Activated T-helper 1 cell treated with Interleukin-2 at 50 U/mL for 16 hours (primary cell): ENCODE data around the gene AEBP1.

Experiments used
- DNase-seq: peaks from one replicate; pipeline ENCODE4 v3.0.0-alpha.2; 2020; ENCODE audit warnings: low read depth

The AEBP1 gene

GRCh38 chr7:44143646-44144250, 39.6 kb downstream of the AEBP1 start:
- DNase-seq = no peak

DNA sequence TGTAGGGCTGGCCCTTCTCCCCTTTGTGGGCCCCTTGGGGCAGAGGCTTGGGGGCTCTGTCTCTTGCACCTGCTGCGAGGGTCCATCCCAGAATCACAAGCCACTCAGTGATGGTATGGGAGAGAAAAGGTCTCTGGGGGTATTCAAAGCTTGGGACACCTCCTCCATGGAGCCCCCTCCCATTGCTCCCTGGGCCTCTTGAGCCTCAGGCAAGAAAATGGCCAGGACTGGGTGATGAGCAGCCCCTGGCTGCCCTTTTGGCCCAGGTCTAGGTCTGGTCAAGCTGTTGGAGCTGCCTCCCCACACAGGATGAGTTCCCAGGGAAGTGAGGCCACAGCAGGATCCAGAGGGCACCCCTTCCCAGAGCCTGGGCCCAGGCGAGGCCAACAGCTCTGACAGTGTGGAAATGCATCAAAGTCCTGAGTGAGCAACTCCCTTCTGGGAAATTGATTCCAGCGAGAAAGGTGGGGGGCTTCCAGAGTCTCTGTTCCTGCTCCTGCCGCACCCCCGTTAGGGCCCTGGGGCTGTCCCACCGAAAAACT, 40.4 kb downstream of the AEBP1 start:
- no peak for DNase-seq

DNA sequence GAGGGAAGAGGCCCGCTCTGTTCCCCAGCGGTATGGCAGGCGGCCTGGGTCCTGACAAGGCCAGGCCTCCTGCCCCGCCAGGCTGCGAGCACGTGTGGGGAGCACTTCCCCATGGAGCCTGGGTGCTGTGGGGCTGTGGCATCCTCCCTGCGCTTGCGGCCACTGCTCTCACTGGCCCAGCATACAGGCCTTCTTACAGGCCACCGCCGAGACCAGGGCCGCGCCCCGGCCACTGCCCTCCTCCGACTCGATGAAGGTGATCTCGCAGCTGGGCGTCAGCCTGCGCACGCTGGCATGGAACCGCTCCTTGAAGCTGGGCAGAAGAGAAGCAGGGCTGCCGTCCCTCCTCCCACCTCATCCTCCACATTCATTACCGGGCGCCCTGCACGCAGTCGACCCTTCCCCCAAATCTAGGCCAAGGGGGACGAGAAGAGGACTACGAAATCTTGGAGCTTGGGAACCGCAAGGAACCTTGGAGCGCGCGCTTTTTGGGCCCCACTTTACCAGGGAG, 40.9 kb downstream of the AEBP1 start:
- no peak for DNase-seq

GRCh38 chr7:44145479-44145968, 41.4 kb downstream of the AEBP1 start:
- peak; percentile 29 for DNase-seq

DNA sequence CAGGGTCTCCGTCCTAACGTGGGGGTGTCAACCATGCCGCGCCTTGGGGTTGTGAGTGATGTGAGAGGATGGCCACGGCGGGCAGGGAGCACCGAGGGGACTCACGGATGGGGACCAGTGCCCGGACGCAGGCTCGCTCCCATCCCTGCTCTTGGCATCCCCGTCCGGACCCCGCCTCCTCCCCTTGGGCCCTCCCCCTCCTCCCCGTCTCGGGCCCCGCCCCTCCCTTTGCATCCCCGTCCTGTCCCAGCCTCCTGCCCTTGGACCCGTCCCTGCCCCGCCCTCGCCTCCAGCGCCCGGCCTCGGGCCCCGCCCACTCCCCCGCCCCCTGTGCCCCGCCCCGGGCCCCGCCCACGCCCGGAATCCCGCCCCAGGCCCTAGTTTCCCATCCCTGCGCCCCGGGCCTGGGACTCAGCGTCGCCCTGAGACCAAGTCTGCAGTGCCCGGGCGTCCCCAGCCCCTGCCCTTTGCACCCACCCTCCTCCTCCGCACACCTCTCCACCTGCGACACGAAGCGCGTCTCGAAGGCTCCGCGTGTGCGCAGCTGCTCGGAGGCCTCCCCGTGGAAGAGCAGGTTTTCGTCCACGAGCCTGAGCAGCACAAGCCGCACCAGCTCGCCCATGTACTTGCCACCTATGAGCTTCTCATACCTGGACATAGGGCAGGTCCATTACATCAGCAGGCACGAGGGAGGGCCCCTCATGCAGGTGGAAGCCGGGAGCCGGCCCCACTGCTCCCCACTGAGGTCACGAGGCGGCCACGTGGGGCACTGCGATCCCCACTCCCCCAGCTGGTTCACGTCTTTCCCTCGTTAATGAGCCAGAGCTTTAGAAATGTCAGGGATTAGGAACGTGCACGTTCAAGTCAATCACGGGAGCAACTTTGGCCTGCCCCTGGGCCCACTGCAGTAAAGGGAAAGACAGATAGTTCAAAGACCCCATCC, 42.1 kb downstream of the AEBP1 start:
- peak; percentile 58 for DNase-seq

DNA sequence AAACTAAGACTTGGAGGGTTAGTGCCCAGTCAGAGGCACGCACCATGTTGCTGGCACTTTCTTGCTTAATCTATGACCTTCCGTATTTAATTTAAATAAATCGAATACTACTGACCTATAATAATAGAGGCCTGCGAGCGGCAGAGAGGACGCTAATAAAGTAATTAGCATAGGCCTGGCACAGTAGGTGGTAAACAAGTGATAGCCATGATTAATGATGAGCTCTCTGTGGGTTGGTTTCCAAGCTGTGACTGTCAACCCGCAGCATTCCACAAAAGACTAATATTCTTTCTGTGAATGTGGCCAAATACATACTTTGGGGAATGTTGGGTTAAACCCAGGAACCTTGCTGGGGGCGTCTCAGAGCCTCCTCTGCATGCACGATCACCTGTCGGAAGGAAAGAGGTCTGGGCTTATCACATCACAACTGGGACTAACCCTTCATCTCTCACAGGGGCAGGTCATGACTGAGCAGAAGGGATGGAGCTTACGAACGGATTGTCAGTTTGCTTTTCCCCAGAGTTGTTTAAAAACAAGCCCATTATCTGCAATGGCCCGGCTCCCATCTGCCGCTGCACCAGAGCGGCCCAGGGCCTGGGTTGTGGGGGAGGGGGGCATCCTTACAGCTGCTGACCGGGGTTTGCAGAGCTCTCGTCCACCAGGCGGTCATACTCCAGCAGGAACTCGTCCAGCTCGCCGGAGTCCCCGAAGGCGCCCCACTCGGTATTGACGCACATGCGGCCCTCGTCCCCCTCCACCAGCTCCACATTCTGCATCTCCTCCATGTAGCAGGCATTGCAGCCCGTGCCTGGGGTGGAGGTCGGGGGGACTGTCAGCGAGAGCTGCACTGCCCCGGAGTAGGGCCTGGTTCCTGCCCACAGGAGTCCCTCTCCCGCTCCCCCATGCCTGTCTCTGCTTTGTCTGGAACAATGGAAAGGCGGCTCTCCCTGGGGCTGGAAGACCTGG, 43.2 kb downstream of the AEBP1 start:
- DNase-seq = no peak

DNA sequence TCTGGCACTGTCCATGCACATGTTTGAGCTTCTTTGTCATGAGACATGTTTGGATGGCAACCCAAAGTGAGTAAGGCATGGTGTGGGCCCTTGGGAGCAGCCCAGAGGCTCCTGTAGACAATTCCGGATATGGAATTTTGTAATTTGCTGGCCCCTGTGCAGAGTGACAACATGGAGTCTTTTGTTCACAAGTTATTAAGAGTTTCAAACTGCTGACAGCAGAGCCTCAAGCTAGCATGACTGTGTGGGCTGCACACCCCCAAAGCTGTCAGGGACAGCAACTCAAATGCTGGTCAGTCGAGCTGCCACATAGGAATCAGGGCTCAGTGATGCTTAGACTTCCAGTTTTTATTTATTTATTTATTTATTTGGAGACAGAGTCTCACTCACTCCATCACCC, 44.0 kb downstream of the AEBP1 start:
- DNase-seq = no peak

- DNase-seq = no peak
These were observed 44.9 kb downstream of the AEBP1 start for GRCh38 chr7:44148961-44149536.

DNA sequence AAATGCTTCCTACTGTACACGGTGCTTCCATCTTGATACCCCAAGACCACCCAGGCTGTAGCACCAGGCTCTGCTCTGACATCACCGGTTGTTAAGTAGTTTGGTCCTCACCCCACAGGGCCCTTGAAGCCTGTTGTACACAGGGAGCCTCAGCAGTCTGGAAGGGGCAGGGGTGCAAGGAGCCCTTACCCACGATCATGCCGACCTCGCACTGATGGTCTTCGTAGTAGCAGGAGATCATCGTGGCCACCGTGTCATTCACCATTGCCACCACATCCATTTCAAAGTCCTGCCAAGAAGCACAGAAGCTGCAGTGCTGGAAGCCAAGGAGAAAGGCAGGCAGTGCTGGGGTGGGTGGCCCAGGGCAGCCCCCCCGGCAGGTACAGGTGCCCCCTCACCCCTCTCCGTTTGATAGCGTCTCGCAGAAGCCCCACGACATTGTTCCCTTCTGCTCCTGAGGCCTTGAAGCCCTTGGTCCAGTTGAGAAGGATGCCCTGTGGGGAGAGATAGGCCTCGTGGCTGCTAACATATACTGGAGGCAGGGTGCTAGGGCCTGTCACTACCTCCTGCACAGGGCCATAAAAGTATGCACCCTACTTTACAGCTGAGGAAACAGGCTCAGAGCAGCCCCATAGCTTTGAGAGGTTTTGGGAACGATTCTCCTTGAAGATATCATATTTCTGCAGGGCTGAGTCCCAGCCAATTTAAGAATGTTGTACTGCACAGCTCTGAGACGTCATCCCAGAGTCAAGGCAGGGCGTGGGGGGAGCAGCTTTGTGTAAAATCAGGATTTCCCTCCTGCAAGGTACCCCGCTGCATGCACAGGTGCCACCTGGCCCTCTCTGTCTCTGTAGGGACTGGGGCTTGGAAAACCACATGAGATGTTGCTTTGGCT, 45.7 kb downstream of the AEBP1 start:
- DNase-seq = no peak

DNA sequence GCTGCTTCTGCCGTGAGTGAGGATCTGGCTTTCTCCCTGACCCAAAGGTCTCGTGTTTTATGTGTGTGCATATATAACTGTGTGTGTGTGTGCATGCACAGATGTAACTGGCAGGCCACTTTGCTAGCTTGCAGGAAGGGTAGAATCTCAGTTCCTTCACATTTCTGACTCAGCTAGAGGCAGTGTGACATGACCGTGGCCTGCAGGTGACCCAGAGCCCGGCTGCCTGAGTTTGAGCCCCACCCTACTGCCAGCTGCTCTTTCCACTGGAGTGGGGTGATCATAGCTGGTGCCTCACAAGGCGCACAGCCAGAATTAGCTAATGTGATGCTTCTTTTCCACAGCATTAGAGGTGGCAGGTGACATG, 46.3 kb downstream of the AEBP1 start:
- no peak for DNase-seq

- no peak for DNase-seq
These were observed 47.1 kb downstream of the AEBP1 start for GRCh38 chr7:44150966-44151941.

DNA sequence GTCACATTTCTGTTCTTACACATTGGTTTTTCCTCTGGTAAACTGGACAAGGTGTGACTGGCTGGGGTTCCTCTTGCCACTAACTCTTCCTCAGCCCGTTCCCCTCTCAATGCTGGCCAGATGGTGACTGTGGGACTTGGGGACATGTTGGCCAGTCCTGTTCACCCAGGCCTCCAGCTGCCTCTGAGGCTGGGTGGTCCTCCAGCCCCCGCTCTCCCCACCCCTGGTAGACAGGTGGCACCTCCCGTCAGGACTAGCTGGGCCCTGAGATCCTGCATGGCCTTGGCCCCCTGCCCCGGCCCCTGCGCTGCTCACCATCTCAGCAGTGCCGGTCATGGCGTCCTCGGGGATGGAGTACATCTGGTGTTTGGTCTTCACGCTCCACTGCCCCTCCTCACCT, 47.8 kb downstream of the AEBP1 start:
- no peak for DNase-seq

DNA sequence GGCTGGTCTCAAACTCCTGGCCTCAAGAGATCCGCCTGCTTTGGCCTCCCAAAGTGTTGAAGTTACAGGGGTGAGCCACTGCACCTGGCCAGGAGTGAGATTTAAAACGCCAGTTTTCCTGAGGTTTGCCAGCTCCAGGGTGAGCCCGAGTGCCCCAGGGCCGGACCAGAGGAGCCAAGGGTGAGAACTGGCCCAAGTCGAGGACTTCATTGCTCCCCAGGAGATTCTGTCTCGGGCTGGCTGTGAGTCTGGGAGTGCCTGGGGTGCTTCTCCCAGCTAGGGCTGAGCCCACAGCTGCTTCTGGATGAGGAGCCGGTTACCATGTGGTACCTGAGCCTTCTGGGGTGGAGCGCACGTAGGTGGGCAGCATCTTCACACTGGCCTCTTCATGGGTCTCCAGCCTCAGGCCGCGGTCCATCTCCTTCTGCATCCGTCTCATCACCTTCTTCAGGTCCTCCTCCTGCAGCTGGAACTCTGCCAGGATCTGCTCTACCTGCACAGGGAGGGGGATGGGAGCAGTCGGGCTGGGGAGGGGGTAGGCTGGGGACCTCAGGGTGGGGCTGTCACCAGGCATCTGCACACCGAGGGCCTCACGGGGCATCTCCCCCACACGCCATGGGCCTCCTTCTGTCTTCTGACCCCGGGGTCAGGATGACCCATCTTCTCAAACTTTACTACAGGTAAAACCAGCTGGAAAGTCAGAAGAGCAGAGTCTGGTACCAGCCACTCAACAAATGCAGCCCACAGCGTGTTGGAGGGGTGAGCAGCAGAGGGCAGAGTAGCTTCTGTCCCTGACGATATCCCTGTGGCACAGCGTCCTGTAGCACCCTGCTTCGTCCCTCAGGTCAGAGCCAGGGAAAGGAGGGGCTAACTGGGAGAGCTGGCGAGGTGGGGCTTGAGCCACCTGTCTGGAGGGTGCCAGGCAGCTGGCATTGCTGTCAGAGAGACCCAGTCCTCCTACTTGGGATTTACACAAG, 49.1 kb downstream of the AEBP1 start:
- no peak for DNase-seq

- no peak for DNase-seq
These were observed 49.8 kb downstream of the AEBP1 start for GRCh38 chr7:44153948-44154335.

- DNase-seq = no peak
These were observed 50.6 kb downstream of the AEBP1 start for GRCh38 chr7:44154703-44155102.

DNA sequence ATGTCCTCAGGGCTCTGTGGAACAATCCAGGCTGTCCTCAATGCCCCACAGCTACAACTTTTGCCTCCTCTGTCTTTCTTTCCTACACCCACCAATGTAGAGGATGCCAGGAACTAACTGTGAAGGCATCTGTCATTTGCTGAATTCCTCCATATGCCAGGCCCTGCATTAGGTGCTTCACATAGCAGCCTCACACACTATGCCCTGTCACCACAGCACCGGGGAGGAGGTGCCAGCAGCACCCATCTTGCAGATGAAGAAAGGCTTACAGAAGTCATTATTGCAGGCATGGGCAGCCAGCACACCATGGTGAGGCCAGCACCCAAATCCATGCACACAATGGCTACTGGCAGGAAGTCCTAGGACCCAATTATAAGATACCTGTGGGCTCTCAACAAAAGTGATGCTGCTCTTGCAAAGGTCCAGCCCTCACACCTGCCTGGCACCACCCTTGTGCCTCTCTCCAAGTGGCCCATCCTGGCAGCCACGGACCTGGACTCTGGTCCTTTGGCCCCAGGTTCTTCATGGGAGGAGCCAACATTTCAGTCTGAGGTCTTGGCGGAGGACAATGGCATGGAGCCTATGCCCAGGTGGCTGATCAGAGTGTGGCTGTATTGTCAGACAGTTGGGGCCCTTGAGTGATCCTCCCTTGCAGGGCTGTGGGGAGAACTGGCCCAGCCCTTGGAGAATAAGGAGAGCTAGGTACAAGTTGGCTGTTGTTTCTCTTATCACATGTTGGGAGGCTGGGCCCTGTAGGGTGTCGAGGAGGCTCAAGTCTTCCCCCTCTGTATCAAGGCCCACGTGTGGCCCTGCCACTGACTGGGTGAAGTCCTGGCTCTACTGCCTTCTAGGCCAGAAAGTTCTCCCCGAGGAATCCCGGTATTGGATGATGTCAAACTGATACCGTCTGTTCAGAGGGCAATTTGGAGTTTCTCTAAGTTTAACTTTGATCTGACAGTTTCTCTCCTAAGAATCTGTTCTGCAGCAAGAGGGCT, 51.3 kb downstream of the AEBP1 start:
- DNase-seq = no peak
